GM18508 (cell line): ENCODE data around the gene METTL3.

Experiments used
- ATAC-seq: cut with Tn5 transposase; IDR thresholded peaks from one replicate; pipeline ENCODE4 v1.9.1; 2021; ENCODE audit warnings: moderate number of reproducible peaks; ENCODE audit not compliant: insufficient read depth, unreplicated experiment

Gene METTL3

GRCh38 chr14:21527318-21527679 lies 16.2 kb upstream of the METTL3 start:
- no peak for ATAC-seq

GRCh38 chr14:21526672-21527317 lies 15.7 kb upstream of the METTL3 start:
- no peak for ATAC-seq

GRCh38 chr14:21525962-21526671 lies 15.0 kb upstream of the METTL3 start, which contains the start of gene SALL2:
TSS of gene SALL2 (minus strand) at chr14:21526346. CDS start at chr14:21526127, 219 bp downstream.
- ATAC-seq: no peak

- no peak for ATAC-seq
Observed at GRCh38 chr14:21525571-21525961, 14.4 kb upstream of the METTL3 start.

- ATAC-seq: no peak
Observed at GRCh38 chr14:21524575-21525490, 13.7 kb upstream of the METTL3 start.

GRCh38 chr14:21523203-21523602 lies 12.1 kb upstream of the METTL3 start:
- ATAC-seq: no peak

GRCh38 chr14:21521501-21521900 lies 10.4 kb upstream of the METTL3 start:
- ATAC-seq: no peak

GRCh38 chr14:21520767-21521166 lies 9.6 kb upstream of the METTL3 start:
- no peak for ATAC-seq

GRCh38 chr14:21518725-21519124 lies 7.6 kb upstream of the METTL3 start:
- ATAC-seq: no peak

GRCh38 chr14:21514341-21514740 lies 3.2 kb upstream of the METTL3 start:
- ATAC-seq: no peak

GRCh38 chr14:21509432-21510143 lies 1.6 kb downstream of the METTL3 start:
- no peak for ATAC-seq

GRCh38 chr14:21506557-21506956 lies 4.6 kb downstream of the METTL3 start:
- no peak for ATAC-seq

GRCh38 chr14:21505012-21505553 lies 6.1 kb downstream of the METTL3 start:
- ATAC-seq: peak; percentile 74

- ATAC-seq: no peak
Observed at GRCh38 chr14:21503376-21503775, 7.8 kb downstream of the METTL3 start.

GRCh38 chr14:21501568-21501967 lies 9.6 kb downstream of the METTL3 start:
- no peak for ATAC-seq

- ATAC-seq: no peak
Observed at GRCh38 chr14:21498540-21499526, 12.3 kb downstream of the METTL3 start.

- no peak for ATAC-seq
Observed at GRCh38 chr14:21496453-21496852, 14.7 kb downstream of the METTL3 start.

GRCh38 chr14:21494902-21495762 lies 16.0 kb downstream of the METTL3 start:
- no peak for ATAC-seq
